Tongue (tissue), 2 donors: Measurements from ENCODE around the gene AKNA. TPM values are rescaled to one million over a fixed set of nuclear protein-coding genes. Genes with fewer than 3 reads are reported as not detected.

Experiments used
- DNase-seq: peaks from one replicate; pipeline ENCODE4 v3.0.0-alpha.2; 2015
- total RNA-seq: library from RNA; depleted of rRNA; stranded (reverse); fragments of >200 nt; gene quantifications from one replicate; pipeline ENCODE4 v1.2.3, GENCODE V29; 2014

Gene AKNA
- total RNA-seq, 1 donor from 2014 or later, result 9.5 TPM

DNA sequence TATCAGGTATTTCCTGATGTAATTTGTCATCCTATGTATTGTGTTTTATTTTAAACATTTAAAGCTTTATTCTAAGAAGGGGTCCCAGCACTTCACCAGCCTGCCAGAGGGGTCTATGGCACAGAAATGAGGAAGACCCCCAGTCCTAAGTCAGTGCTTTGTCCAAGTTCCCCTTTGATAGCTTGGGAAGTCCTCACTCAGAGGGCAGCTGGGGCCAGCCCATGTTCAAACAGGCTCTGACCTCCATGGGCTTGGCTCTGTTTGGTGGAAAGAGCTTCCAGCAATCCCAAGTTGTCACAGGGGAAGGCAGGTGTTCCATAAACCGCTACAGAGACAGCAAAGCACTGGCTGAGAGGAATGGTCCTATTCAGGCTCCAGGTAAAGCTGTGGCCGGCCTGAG, 26.6 kb upstream of the AKNA start:
- no peak for DNase-seq

DNA sequence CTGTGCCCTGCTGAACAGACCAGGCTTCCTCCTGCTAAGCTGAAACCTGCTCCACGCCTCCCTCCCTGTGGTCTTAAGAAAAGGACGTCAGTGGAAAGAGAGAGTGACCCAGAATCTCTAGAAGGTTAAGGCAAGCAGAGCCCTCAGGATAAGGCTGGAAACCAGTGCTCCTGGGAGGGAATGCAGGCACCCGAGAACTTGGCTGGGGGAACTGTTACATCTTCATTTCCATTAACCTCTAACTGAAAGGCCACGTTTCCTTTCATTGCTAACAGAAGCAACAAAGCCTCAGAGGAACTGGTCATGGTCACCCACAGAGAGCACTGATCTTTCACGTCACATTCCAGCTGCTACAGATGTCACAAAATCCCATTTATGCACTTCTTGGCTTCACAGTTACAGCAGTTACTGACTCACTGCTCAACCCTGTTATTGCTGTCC, 26.1 kb upstream of the AKNA start:
- peak; percentile 66 for DNase-seq

DNA sequence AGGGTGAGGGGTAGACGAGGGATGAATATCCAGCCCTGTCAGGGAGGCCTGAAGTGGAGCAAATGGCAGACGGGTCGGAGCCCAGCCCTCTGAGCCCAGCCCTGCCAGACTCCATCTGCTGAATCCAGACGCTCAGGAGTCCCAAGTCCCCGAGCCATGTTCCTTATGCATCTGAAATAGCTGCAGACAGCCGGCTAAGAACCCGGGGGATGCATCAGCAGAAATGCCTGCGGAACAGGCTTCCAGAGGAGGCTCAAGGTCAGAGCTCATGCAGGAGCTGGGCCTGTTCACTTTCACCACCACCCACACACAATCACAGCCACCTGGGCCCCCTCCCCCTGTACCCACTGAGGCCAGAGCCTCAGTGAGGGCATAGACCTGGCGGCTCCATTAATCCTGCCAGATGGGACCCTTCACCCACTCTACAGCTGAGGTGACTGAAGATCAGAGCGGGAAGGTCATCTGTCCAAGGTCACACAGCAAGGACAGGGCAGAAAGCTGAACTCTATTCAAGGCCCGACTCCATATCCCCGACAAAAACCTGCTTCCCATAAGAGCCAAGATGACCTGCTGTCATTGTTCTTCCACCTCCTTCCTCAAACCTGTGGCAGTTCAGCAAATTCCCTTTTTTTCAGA, 24.4 kb upstream of the AKNA start:
- DNase-seq, result no peak

DNA sequence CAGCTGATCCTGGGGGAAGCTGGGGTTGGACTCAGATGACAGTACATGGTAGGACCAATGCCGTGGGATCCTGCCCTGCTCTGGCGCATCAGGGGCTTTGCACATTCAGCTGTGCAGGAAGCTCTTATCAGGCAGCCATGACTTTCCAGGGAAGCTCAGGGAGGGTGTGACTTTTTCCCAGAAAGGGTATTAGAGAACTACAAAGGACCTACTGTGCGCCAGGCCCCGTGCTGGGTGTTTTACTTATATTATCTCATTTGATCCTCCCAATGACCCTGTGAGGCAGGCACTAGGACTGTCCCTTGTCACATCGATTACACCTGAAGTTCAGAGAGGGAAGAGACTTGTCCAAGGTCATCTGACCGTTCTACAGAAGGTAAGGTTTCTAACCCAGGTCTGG, 23.7 kb upstream of the AKNA start:
- DNase-seq, result no peak

DNA sequence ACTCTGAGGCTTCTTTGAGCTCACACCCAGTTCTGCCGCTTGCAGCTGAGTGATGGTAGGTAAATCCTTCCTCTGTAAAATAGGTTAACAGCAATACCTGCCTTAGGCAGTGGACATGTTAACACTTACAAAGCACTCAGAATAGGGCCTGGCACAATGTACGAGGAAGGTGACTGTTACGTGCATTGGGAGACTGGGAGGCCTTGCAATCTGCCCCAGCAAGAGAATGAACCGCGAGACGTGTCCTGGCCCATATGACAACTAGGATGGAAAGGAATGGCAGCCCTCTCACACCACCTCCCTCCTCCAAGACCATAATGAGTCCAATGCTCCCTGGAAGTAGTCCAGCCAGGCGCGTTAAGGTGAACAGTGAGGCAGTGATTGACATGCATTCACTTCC, 23.1 kb upstream of the AKNA start:
- no peak for DNase-seq

DNA sequence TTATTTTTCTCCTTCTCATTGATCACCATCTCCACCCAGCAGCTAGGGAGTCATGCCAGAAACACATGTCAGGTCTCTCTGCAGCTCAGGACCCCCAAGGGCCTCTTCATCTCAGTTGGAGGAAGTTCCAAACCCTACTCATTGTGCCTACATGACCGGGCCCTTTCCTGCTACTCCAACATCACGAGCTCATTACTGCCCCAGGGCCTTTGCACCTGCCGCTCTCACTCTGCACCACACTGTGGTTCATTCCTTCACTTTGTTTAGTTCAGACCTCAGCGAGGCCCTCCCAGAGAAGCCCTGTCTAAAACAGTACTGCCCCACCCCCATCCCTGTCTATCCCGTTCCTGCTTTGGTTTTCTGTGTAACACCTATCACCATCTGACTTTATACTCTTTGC, 22.1 kb upstream of the AKNA start:
- no peak for DNase-seq

DNA sequence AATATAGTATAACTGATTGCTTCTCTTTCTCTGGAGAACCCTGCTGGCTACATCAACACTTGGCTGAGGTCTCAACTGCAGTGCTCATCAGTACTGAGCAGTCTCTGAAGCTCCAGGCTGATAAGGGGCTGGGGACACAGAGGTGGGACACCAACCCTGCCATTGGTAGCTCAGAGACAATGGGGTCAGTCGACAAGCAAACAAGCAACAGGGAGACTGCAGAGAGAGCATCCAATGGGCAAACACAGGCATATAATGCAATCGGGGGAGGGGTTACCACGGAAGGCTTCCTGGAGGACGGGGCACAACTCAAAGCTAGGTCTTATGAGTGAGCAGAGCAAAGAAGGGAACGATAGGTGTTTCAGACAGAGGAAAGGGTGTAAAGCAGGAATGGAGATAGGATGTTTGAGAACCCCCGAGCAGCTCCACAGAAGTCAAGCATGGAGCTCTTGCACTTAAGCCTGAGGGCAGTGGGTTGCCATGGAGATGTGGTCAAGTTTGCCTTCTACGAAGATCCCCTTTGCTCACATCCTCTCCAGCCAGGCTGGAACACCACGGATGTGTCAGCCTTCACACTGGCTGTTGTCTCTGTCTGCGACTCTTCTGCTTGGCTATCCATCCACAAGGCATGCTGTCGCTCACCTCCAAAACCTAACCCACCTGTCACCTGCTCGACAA, 21.5 kb upstream of the AKNA start:
- no peak for DNase-seq

DNA sequence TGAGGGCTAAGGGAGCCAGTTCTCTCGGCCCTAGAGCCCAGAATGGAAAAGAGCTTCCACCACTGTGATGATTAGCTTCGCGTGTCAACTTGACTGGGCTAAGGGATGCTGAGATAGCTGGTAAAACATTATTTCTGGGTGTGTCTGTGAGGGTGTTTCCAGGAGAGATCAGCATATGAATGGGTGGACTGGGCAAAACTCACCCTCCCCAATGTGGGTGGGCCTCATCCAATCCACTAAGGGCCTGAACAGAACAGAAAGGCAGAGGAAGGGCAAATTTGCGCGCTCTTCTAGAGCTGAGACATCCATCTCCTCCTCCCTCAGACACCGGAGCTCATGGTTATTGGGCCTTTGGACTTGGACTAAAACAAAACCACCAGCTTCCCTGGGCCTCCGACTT, 20.9 kb upstream of the AKNA start:
- DNase-seq, result no peak

DNA sequence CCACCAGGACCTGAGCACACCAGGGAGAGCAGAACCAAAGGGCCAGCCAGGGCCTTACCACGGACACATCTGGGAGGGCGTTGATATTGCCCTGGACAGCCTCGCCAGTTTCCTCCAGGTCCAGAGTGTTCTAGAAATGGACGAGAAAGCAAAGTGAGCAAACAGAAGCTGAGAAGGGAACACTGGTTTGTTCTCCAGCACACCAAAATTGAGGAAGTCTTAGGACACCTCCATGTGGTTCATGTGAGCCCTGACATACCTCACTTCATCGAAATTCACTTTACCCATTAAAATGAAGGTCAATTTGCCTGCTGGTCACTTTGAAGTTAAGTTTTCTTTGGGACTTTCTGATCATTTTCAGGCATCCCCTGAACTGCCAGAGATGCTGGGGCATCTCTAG, 20.1 kb upstream of the AKNA start:
- DNase-seq, result no peak

DNA sequence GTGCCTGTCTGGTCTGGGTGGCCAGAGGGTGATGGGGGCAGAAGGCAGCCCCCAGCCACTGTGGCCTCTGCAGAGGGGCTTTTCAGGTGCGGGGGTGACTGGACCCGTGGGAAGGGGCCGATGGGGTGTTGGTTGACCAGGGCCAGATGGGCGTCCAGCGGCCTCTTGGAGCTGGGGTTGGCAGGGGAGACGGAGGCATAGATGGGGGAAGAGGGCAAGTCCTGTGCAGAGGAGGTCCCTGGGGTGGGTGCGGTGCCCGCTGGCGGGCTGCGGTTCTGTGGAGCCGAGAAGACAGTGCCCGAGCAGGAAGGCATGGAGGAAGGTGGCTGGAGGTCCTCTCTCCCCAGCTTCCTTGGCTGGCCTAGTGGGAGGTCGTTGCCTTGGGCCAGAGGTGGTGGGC, 18.7 kb upstream of the AKNA start:
- DNase-seq, result no peak

DNA sequence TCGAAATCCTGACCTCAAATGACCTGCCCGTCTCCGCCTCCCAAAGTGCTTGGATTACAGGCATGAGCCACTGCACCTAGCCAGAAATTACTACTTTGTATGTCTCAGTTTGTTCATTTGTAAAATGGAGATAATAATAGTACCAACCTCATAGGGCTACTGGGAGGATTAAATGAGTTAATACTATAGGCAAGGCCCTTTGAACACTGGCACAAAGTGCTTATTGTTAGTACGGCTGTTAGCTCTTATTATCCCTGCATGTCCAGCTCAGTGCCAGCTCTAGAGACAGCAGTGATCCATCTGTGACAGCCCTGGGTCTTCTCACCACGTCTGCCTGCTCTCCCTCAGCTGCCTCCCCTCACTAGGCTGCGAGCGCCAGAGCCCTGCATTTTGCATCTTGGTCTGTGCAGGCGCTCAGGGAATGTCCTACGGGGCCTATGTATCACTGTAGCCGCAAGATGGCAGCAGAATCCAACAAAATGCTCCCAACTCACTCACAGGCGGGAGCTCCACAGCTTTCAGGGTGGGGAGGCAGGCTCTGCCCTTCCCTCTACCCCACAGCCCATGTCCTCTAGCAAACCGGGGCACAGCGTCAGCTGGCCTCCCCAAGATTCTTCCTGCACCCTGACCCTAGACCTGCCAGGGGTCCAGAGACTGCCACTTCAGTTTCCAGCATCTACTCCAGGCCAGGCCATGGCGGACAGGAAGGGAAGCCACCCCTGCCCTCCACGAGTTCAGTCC, 17.7 kb upstream of the AKNA start:
- DNase-seq, result peak; percentile 94

DNA sequence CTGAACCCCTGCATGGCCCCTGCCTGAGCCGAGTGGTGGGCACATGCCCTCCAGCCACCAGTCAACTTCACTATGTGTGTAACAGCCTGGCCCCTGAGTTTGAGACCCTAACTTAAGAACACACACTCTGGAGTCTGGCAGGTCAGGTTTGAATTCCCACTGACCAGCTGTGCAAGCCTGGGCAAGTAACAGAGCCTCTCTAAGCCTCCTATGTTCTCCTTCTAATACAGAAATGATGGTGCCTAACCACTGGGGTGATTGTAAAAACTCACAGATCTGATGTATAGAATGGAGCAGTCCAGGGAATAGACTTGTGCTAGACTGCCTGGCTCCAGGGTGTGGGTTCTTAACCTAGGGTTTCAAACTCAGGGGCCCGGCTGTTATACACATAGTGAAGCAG, 16.7 kb upstream of the AKNA start:
- no peak for DNase-seq

DNA sequence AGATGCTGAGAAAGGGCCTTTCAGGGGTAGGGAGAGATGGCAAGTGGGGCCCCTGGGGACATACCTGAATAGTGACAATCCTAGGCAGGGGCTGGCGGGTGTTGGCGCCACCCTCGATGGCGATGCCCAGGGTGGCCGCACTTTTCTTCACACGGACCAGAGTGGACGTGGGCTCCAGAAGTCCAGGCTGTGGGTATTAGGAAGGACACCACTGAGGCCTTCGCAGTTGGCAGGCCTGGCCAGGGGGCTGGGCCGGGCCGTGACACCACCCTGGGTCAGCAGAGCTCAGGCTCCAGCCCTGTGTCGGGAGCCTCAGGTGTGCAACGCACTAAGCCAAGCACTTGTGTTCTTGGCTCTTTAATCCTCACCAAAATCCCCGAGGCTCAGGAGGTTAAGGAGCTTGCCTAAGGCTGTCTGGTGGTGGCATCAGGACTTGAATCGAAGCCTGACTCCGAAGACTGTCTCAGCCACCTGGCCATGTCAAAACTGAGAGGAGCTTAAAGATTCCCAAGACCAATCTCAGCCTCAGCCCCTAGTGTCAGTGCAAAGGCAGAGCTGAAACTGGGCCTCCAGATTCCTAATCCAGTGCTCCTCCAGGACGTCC, 15.5 kb upstream of the AKNA start:
- no peak for DNase-seq

DNA sequence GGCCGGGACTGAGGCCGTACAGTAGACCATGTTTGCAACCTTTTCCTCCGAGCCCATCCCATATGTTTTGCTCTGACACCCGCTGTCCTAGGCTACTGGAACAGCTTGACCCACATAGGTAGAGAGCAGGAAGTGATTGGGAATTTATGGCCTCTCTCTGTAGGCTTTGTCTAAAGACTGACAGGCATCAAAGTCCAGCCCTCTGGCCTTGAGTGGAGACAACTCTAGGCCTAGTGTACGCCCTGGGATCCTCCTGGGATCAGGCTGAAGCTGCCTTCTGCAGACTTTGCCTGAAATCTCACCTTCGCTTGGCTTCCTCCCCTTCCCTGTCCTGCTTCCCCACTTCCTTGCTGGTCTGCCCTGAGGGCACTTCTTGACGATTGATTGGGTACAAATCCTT, 13.6 kb upstream of the AKNA start:
- DNase-seq, result no peak

DNA sequence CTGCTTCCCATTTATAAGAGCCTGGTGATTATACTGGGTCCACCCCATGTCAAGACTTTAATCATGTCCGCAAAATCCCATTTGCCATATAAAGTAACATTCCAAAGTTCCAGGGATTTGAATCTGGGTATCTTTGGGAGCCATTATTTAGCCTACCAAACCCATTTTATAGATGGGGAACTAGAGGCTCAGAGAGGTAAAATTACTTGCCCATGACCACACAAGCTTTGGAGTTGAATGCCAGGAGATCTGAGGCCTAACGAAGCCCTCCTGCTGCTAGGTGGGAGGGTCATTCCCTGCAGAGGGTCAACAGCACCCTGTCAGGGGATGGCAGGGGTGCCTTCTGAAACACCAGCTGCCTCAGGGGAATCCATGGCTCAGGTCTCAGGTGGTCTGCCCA, 13.0 kb upstream of the AKNA start:
- DNase-seq, result no peak

DNA sequence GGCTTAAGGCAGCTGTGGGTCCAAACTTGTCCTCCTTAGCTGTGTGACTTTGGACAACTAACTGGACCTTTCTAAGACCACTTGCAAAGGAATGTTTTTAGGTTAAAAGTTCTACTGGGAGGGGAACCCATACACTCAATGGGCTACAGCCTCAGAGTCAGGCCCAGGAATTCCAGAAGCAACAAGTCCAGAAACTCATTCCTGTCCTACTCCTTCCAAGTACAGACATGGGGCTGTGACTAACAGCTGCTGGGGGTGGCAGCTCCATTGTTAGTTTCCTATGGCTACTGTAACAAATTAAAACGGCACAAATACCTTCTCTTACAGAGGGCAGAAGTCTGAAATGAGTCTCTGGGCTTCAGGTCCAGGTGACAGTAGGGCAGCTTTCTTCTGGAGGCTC, 12.4 kb upstream of the AKNA start:
- no peak for DNase-seq

DNA sequence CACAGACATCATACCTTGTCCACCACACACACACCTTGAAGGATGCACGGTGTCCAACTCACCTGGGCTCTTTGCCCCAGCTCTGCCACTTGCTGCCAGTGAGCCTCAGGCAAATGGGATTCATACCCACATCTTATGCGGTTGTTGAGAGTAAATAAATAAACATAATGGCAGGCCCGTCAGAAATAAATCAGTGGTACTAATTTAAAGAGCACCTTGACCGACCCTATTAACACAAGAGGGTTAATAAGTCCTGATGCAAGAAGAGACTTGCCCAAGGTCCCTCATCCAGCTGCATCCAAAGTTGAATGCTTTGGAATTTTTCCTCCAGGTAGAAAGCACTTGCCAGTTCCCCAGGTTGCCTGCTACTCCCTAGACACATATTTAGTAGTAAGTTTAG, 11.6 kb upstream of the AKNA start:
- no peak for DNase-seq

DNA sequence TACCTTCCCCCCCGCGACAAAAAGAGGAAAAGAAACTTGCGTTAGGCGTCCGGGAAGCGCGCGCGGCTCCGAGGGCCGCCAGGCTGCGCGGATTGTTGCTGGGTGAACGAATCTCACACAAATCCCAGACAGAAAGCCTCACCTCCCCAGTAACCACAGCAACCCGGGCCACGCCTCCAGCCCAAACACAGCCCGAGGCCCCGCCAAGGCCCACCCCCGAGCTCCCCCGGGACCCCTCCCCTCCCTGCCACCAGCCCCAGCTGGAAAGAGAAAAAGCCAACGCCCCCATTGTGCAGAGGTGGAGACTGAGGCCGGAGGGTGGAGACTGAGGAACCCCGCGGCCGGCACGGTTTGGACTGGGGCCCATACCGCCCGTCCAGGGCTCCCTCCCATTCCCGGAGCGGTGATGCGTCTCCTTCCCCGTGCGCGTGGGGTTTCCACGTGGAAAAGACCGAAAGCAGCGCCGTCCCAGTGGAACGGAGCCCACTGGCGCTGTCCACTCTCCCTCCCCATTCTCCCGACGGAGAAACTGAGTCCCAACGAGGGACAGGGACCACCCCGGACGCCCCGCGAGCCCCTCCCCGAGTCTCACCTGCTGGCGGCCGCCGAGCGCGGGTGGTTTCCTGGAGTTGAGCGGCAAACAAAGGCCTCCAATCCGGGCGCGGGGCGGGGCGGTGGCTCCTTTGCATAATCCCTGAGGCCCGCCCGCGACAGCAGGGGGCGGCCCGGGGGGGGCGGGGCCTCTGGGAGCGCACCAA, 10.2 kb upstream of the AKNA start:
- DNase-seq, result peak; percentile 97

DNA sequence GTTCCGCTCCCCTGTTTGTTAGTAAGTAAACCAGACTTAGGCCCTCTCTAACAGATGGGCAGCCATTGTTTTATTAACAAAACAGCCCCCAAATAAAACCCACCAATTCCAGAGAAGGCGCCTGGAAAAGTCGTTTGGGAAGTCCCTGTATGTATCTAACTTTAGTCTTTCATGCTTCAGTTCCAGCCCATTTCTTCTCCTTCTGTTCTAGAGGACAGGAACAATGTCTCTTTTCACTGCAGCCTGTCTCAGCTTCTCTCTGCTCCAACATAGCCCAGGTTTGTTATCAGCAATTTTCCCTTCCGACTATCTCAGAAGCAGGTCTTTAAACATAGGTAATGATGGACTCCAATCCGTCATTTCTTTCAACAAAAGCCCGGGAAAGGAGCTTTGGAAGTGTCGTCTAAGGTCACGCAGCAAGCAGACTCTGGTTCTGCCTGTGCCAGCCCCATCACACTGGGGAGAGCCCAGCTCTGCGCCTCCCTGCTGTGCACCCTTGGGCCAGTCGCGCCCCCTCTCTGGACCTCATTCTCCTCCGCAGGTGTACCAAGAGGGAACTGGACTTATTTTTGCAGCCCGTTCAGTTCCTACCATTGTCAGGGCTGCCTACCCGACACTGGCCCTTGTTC, 9.6 kb upstream of the AKNA start:
- DNase-seq, result no peak

DNA sequence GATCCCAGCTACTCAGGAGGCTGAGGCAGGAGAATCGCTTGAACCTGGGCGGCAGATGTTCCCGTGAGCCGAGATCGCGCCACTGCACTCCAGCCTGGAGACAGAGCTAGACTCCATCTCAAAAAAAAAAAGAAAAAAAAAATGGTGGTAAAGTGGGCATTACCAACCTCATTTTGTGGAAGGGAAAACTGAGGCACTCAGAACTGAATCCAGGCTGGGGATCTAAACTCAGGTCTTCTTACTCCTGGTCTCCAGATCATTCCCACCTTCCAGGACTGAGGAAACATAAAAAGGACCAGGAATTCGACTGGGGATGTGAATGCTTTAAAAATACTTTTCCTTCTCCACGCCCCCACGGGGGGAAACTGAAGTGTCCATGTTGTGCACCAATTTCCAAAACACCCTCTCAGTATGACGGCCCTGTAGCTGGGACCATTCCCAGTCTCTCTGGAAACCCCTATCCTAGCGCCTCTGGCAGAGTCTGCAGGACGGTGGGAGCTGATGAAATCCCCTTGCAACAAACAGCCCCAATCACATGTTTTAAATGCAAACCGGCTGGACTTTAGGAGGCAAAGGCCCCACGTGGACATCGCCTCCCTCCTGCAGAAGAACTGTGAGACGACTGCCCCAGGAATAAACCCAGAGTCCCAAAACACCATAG, 8.9 kb upstream of the AKNA start:
- DNase-seq, result peak; percentile 78

DNA sequence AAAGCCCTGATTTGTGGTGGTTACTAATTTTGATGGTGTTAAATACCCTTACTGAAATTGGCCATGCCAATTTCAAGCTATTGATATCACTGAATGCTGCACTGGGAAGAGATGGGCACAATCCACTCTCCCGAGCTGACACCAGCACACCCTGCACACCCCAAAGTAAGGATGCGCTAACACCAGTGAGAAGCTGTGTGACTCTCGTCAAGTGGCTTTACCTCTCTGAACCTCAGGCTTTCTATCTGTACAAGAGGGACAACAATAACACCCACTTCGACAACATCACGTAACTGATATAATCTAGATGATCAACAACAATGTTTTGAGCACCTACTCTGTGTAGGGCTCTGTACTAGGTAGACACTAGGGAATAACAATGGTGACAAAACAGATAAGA, 8.0 kb upstream of the AKNA start:
- DNase-seq, result no peak

DNA sequence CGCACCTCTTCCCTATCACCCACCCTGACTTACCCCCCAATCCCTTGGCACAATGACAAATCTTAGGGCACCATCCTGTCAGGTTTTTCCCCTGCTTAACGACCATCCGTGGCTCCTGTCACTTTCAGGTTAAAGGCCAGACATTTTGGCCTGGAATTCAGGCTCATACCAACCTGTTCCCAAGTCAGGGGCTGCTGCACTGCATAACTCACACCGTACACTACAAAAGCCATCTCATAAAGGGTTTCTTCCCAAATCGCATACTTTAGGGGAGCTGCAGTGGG, 7.5 kb upstream of the AKNA start:
- DNase-seq, result no peak
